ENCODE results near the gene TMTC2.

Gene TMTC2

DNA sequence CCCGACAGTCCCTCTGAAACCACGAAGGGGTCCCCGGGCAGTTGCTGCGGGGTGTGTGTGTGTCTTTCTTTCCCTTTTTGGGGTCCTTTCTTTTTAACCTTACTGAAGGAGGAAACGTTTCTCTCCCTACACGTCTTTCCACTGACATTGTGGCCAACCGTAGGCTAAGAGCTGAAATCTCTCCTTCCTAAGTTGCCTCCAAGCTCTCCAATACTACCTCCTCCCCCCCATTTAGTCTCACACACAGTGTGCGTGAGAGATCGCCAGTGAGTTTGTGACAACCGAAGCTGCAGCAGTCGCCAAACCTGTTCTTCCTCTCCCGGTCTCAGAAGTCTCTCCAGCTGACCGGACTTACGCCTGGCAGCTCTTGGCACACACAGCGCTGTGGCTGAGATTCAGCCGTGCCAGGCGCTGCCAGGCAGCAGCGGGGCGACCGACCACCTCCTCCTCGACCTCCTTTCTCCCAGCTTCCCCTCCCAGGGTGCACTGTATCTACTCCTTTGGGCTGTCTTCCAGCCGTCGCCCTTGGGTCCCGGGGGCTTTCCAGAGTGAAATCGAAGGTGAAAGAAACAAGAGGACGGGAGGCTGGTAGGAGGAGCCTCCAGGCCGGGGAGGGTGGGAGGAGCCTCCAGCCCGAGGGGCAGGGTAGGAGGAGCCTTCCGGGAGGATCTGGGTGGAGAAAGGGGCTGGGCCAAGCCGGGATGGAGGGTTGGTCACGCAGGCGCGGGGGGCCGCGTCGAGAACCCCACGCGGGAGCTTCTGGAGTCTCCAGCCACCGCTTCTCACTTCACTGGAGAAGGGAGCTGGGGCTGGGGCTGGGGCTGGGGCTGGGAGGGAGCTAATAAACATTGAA, at the start of gene TMTC2:
Gene TMTC2 (plus strand): TSS at position 739 of the 853 bp plus-strand sequence.
- peak within 1 kb of the TSS; percentile 69 to 93 for H3K27ac ChIP-seq
- H3K4me3 ChIP-seq = peak within 1 kb of the TSS; percentile 96
- no peak for TF ChIP-seq CTCF (IDR thresholded peaks at IDR 0.05)
- DNase-seq (ENCODE audit: low spot score) = peak; percentile 94

DNA sequence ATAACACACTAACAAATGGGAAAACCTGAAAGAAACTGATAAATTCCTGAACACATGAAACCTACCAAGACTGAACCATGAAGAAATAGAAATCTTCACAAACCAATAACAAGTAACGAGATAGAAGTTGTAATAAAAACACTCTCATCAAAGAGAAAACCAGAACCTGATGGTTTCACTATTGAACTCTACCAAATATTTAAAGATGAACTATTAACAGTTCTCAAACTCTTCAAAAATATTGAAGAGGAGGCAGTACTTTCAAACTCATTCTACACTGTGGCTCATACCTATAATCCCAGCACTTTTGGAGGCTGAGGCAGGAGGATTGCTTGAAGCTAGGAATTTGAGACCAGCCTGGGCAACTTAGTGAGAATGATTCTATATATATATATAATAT, 48.4 kb upstream of the TMTC2 start:
- Histone ChIP-seq H3K4me3 (no peak overlapping the region), H3K27ac (no peak overlapping the region)
- no peak for TF ChIP-seq CTCF (IDR thresholded peaks at IDR 0.05)
- no peak for DNase-seq (ENCODE audit: low spot score)

DNA sequence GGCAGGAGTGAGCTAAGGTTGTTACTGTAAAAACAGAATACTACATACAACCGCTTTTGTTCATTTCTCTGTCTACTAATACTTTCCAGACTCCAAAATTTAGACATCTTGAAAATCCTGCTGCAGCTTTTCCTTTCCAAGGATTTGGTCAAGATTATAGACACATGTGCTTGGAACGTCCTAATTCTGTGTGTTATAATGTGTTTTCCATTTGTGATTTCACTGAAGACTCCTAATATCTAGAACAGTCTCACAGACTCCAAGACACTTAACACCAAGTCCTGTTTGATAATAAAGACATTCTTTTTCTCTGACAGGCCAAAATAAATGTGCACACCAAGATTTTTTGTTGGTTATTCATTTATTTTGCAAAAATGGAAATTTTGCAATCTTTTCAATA, 41.8 kb upstream of the TMTC2 start:
- TF ChIP-seq CTCF (IDR thresholded peaks at IDR 0.05) = no peak
- DNase-seq (ENCODE audit: low spot score) = no peak
- no peak overlapping the region for H3K4me3 ChIP-seq
- no peak overlapping the region for H3K27ac ChIP-seq

DNA sequence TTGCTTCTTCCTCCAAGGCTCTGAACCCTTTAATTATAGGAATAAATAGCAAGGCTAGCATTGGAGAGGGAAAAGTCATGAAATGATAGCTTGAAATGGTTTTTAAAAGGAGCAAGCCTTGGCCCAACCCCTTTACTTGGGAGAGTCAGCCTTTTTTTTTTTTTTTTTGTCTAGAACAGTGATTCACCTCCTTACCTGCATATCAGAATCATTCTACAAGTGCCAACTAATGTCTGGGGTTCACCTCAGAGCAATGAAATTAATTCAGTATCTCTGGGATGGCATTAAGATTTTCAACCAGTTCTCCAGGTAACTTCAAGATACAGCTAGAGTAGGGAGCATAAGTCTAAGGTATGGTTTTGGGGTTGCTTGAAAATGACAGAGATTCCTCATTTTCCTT, 41.3 kb upstream of the TMTC2 start:
- no peak overlapping the region for H3K4me3 ChIP-seq
- no peak for TF ChIP-seq CTCF (IDR thresholded peaks at IDR 0.05)
- H3K27ac ChIP-seq = no peak overlapping the region
- DNase-seq (ENCODE audit: low spot score) = no peak

GRCh38 chr12:82647853-82648252, 38.9 kb upstream of the TMTC2 start:
- DNase-seq (ENCODE audit: low spot score) = no peak
- no peak for TF ChIP-seq CTCF (IDR thresholded peaks at IDR 0.05)
- H3K27ac ChIP-seq = no peak overlapping the region

DNA sequence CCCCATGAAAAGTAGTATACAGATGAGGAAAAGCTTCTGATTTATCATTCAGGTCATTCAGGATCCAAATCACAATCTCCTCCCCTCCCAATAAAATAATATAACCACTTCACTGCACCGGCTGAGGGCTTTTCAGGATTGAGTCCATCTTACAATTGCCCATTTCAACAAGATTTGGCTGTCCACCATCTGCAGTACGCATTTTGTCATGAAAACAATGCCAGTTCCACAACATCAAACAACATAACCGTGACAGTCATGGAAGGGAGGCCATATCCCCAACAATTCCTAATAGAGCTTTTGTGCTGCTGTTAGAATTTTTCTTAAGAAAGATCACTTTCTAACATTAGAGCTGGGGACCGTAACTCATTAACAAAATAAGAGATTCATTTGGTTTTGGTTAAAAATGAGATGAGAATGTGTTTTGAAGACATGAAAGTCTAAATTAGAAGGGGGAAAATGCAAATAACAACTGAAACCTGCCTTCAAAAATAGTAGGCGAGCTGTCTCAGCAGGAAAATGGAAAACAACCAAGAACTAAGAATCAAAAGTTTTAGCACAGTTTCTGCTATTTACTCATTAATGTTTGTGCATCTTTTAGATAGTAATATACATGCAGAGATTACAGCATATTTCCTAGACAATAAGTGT, 38.3 kb upstream of the TMTC2 start:
- no peak for TF ChIP-seq CTCF (IDR thresholded peaks at IDR 0.05)
- Histone ChIP-seq H3K27ac (no peak overlapping the region), H3K4me3 (no peak overlapping the region)
- DNase-seq (ENCODE audit: low spot score) = no peak

More at GRCh38 chr12:82647853-82648252, 38.9 kb upstream of the TMTC2 start:
- no peak overlapping the region for H3K4me3 ChIP-seq

All from coronary artery (tissue), 2 donors.